Fibroblast of villous mesenchyme (primary cell): ENCODE results near the gene ZNF862. TPM values are rescaled to one million over a fixed set of nuclear protein-coding genes. Genes with fewer than 3 reads are reported as not detected.

Experiments used
- DNase-seq: peaks from one replicate; pipeline ENCODE4 v3.0.0-alpha.2; 2010; ENCODE audit warnings: low read depth
- H3K4me3 ChIP-seq: 2 replicates; pipeline ENCODE4 v1.5.1; 2011; ENCODE audit warnings: low read depth, mild to moderate bottlenecking, low read length
- total RNA-seq: library from RNA; depleted of rRNA; stranded (reverse); fragments of >200 nt; gene quantifications from 2 replicates; pipeline ENCODE4 v1.2.3, GENCODE V29; 2012
- TF ChIP-seq, protein P1 (sequence below): IDR thresholded peaks from 2 replicates; pipeline ENCODE4 v1.5.1; 2012; ENCODE audit warnings: low read depth, mild to moderate bottlenecking, low read length; ENCODE audit not compliant: insufficient read depth

ZNF862 gene
- total RNA-seq, 1 donor, result 8.2 TPM

DNA sequence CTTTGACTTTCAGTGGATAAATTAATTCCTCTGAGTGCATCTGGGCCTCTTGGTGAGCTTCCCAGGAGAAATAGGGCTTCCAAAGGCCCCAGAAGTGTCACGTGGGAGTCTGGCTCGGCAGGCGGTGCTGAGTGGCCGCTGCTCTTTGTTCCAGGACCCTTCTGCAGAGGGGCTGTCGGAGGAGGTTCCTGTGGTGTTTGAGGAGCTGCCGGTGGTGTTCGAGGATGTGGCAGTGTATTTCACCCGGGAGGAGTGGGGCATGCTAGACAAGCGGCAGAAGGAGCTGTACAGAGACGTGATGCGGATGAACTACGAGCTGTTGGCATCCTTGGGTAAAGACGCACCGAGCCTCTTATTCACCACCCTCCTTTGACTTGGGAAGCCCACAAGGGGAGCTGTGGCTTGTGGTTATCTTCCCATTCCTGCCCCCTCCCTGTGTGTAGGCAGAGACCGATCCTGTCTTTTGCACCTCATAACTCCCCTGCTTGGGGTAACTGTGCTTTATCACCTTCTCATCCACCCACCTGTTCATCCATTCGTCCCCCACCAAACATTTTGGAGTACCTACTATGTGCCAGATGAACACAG is 11.9 kb downstream of the ZNF862 start:
- no peak for DNase-seq
- TF ChIP-seq, protein P1, sequence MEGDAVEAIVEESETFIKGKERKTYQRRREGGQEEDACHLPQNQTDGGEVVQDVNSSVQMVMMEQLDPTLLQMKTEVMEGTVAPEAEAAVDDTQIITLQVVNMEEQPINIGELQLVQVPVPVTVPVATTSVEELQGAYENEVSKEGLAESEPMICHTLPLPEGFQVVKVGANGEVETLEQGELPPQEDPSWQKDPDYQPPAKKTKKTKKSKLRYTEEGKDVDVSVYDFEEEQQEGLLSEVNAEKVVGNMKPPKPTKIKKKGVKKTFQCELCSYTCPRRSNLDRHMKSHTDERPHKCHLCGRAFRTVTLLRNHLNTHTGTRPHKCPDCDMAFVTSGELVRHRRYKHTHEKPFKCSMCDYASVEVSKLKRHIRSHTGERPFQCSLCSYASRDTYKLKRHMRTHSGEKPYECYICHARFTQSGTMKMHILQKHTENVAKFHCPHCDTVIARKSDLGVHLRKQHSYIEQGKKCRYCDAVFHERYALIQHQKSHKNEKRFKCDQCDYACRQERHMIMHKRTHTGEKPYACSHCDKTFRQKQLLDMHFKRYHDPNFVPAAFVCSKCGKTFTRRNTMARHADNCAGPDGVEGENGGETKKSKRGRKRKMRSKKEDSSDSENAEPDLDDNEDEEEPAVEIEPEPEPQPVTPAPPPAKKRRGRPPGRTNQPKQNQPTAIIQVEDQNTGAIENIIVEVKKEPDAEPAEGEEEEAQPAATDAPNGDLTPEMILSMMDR, result no peak
- no peak overlapping the region for H3K4me3 ChIP-seq

DNA sequence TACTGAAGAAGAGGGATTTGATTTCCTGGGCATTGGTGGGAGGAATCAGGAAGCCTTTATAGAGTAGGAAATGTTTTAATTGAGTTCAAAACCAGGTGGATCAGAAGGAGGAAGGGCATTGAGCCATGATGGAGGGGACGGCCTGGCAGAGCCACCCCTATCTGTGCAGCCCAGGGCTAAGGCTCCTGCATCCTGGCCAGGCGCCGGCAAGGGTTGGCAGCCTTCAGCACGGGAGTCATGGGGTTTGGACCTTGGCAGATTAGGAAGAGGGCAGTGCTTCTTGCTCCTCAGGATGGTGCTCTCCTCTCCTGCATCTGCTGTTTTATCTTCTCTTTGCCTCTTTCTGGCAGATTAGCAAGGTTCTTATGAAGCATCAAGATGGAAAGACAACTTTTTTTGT is 12.5 kb downstream of the ZNF862 start:
- TF ChIP-seq, protein P1, result no peak
- no peak overlapping the region for H3K4me3 ChIP-seq
- no peak for DNase-seq

DNA sequence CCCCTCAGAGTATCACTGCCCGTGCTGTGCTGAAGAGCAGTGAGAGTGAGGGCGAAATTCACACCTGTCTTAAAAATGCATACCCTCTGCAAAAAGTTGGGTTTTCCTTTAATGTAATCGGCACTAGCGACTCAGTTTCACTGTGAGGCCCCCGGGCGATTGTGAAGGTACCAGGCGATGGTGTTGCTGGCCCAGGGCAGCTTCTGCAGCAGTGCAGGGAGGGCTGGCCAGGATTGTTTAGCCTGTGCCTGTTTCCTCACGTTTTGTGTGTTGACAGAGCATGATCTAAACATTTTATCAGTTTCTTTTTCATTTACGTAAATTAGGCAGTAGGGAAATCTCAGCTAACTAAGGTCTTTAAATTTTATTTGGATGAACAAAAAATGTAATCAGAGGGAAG is 13.3 kb downstream of the ZNF862 start:
- H3K4me3 ChIP-seq, result no peak overlapping the region
- TF ChIP-seq, protein P1, result no peak
- DNase-seq, result no peak

DNA sequence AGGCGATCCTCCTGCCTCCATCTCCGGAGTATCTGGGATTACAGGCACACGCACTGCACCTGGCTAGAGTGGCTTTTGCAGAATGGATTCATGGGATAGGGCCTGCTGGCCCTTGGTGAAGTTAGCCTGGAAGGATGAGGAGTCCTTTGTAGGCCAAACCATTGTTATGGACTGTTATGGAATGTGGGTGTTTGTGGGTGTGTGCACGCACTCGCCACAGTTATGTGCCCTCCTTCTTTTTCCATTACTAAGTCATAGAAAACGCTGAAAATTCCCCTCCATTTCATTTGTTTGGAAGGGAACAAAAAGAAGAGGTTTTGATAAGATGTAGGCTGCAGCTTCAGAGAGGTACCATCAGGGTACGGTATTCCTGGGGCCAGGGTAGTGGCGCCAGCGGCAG is 15.0 kb downstream of the ZNF862 start:
- TF ChIP-seq, protein P1, result no peak
- no peak overlapping the region for H3K4me3 ChIP-seq
- DNase-seq, result no peak

DNA sequence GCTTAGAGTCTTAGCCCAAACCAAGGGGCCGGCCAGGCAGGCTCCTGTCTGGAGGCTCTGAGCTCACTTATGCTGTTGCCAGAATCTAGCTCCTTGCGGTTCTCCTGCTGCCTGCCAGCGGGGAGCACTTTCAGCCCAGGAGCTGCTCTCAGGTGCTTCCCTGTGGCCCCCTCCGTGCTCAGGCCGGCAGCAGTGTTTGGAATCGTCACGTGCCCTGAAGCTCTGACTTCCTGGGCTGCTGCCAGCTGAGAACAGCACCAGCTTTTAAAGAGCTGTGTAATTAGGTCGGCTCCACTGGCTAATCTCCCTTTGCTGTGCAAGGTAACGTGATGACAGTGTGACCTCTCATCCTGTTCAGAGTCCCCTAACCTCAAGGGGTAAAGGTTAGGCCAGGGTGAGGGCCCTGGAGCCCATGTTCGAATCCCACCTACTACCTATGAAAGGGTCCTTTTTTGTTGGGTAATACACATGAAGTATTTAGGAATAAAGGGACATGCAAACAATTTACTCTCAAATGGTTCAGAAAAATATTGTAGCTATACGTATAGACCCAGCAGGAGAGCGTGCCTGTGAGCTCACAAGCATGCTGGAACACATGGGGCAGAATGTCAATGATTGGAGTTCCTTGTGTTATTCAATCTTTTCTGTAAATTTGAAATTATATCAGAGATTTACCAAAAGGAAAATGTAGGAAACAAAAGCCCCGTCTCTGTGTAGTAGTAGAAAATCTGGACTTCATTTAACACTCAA is 16.6 kb downstream of the ZNF862 start:
- TF ChIP-seq, protein P1, result no peak
- H3K4me3 ChIP-seq, result no peak overlapping the region
- DNase-seq, result peak; percentile 44

DNA sequence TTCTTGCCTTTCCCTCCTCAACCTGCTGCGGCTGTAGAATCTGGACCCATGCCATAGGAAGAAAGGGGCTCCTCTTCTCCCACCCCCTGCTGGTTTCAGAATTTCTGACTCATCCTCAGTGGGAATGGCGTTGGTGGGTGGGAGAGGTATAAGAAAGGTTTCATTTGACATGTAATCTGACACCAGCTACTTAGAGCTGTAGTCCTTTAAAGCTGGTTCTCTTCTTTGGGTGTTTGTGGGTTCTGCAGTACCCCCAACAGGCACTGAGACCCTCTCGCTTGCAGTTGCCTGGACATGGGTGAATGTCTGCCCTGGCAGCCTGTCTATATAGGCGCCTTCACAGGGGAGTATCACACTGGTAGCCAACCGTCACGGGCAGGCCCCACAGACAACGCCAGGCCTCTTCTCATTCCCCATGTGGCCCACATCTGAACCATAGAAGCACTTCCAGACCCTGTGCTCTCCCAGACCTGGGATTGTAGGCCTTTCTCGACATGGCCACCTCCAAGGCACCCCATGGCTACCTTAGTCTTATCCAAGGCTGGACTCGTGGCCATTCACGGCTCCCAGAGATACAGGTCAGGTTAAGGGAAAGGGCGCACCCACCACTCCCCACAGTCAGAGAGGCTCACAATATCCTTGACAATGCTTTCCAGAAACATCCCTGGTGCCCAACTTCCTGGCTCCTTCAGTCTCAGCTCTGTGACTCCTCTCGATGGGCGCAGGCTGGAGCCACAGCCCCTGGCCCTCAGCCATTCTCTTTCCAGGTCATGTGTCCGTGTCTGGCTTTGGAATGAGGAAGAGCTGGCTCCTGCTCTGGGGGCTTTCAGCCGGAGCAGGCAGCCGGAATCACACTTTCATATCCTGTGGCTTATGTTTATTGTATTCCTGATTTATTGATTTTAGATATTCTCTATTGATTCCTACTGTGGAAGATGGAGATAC is 17.5 kb downstream of the ZNF862 start:
- peak; percentile 57 for DNase-seq
- TF ChIP-seq, protein P1, result no peak
- H3K4me3 ChIP-seq, result no peak overlapping the region
